ENCODE measurements around the gene ZNF292.

The ZNF292 gene

DNA sequence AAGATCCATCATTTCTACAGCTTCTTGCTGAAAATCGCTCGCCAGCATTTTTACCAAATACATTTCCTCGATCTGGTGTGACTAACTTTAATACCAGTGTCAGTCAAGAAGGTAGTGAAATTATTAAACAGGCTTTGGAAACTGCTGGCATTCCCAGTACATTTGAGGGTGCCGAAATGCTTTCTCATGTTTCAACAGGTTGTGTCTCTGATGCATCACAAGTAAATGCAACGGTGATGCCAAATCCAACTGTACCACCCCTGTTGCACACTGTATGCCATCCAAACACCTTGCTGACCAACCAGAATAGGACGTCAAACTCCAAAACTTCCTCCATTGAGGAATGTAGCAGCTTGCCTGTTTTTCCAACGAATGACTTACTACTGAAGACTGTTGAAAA, 102.6 kb downstream of the ZNF292 start:
- no peak for TF ChIP-seq CTCF (IDR thresholded peaks at IDR 0.05; ENCODE audit: low read depth, low read length)
- no peak for TF ChIP-seq POLR2A (IDR thresholded peaks at IDR 0.05; ENCODE audit: extremely low read depth, insufficient read length)
- TF ChIP-seq MAX (IDR thresholded peaks at IDR 0.05; ENCODE audit: low read depth, low read length): no peak
- TF ChIP-seq MYC (IDR thresholded peaks at IDR 0.05; ENCODE audit: low read depth, low read length): no peak
- DNase-seq (ENCODE audit: low read depth): no peak
- no peak overlapping the region for H3K4me3 ChIP-seq (ENCODE audit: low read depth, low read length)

DNA sequence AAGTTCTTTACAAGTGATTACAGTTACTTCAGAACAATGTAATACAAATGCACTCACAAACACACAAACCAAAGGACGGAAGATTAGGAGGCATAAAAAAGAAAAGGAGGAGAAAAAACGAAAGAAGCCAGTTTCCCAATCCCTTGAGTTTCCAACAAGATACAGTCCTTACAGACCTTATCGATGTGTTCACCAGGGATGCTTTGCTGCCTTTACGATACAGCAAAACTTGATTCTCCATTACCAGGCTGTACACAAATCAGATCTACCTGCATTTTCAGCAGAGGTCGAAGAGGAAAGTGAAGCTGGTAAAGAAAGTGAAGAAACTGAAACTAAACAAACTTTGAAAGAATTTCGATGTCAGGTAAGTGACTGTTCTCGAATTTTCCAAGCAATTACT, 104.4 kb downstream of the ZNF292 start:
- no peak for DNase-seq (ENCODE audit: low read depth)
- no peak overlapping the region for H3K4me3 ChIP-seq (ENCODE audit: low read depth, low read length)
- TF ChIP-seq MYC (IDR thresholded peaks at IDR 0.05; ENCODE audit: low read depth, low read length) (no peak), CTCF (IDR thresholded peaks at IDR 0.05; ENCODE audit: low read depth, low read length) (no peak)

- no peak overlapping the region for H3K4me3 ChIP-seq (ENCODE audit: low read depth, low read length)
- no peak for DNase-seq (ENCODE audit: low read depth)
- TF ChIP-seq CTCF (IDR thresholded peaks at IDR 0.05; ENCODE audit: low read depth, low read length) (no peak), MYC (IDR thresholded peaks at IDR 0.05; ENCODE audit: low read depth, low read length) (no peak), POLR2A (IDR thresholded peaks at IDR 0.05; ENCODE audit: extremely low read depth, insufficient read length) (no peak), MAX (IDR thresholded peaks at IDR 0.05; ENCODE audit: low read depth, low read length) (no peak)
Observed at GRCh38 chr6:87261534-87261933, 106.2 kb downstream of the ZNF292 start.

- no peak for DNase-seq (ENCODE audit: low read depth)
- no peak overlapping the region for H3K4me3 ChIP-seq (ENCODE audit: low read depth, low read length)
- TF ChIP-seq MYC (IDR thresholded peaks at IDR 0.05; ENCODE audit: low read depth, low read length) (no peak), POLR2A (IDR thresholded peaks at IDR 0.05; ENCODE audit: extremely low read depth, insufficient read length) (no peak), MAX (IDR thresholded peaks at IDR 0.05; ENCODE audit: low read depth, low read length) (no peak), CTCF (IDR thresholded peaks at IDR 0.05; ENCODE audit: low read depth, low read length) (no peak)
Observed at GRCh38 chr6:87264481-87264880, 109.1 kb downstream of the ZNF292 start.

GRCh38 chr6:87274660-87275274, 119.4 kb downstream of the ZNF292 start:
- peak; percentile 4 for DNase-seq (ENCODE audit: low read depth)
- H3K4me3 ChIP-seq (ENCODE audit: low read depth, low read length): no peak overlapping the region

More at GRCh38 chr6:87274660-87275274, 119.4 kb downstream of the ZNF292 start:
- TF ChIP-seq CTCF (IDR thresholded peaks at IDR 0.05; ENCODE audit: low read depth, low read length): no peak
- no peak for TF ChIP-seq POLR2A (IDR thresholded peaks at IDR 0.05; ENCODE audit: extremely low read depth, insufficient read length)
- TF ChIP-seq MYC (IDR thresholded peaks at IDR 0.05; ENCODE audit: low read depth, low read length): no peak
- TF ChIP-seq MAX (IDR thresholded peaks at IDR 0.05; ENCODE audit: low read depth, low read length): no peak

All from NB4 (cell line).